NT2/D1 (cell line): ENCODE data around the gene NPDC1.

ENCODE experiments used
- DNase-seq: peaks from one replicate; pipeline ENCODE4 v3.0.0-alpha.2; 2011; ENCODE audit warnings: low read depth, low spot score
- H3K27me3 ChIP-seq: 2 replicates; pipeline ENCODE4 v1.6.0; 2011; ENCODE audit warnings: mild to moderate bottlenecking; ENCODE audit not compliant: insufficient read length, insufficient read depth
- H3K36me3 ChIP-seq: 2 replicates; pipeline ENCODE4 v1.6.1; 2011; ENCODE audit warnings: mild to moderate bottlenecking, low read length, mixed read lengths; ENCODE audit not compliant: insufficient read depth, insufficient read length
- H3K4me1 ChIP-seq: 2 replicates; pipeline ENCODE4 v1.5.1; 2011; ENCODE audit not compliant: insufficient read depth, insufficient read length
- H3K4me3 ChIP-seq: 2 replicates; pipeline ENCODE4 v1.5.1; 2011; ENCODE audit warnings: low read depth; ENCODE audit not compliant: insufficient read length
- H3K9ac ChIP-seq: 2 replicates; pipeline ENCODE4 v1.6.0; 2011; ENCODE audit warnings: low read depth; ENCODE audit not compliant: insufficient read length
- H3K9me3 ChIP-seq: 2 replicates; pipeline ENCODE4 v1.5.1; 2011; ENCODE audit warnings: mild to moderate bottlenecking, low read length; ENCODE audit not compliant: insufficient read depth
- SUZ12 ChIP-seq: IDR thresholded peaks from 2 replicates; pipeline ENCODE4 v1.6.1; 2011; ENCODE audit not compliant: insufficient read length, insufficient read depth; ENCODE audit errors: extremely low read depth
- YY1 ChIP-seq: IDR thresholded peaks from 2 replicates; pipeline ENCODE4 v1.6.1; 2011; ENCODE audit not compliant: insufficient read length, insufficient read depth
- ZNF274 ChIP-seq: IDR thresholded peaks from 2 replicates; pipeline ENCODE4 v1.6.1; 2011; ENCODE audit warnings: mild to moderate bottlenecking, low read depth, low read length

NPDC1 gene

DNA sequence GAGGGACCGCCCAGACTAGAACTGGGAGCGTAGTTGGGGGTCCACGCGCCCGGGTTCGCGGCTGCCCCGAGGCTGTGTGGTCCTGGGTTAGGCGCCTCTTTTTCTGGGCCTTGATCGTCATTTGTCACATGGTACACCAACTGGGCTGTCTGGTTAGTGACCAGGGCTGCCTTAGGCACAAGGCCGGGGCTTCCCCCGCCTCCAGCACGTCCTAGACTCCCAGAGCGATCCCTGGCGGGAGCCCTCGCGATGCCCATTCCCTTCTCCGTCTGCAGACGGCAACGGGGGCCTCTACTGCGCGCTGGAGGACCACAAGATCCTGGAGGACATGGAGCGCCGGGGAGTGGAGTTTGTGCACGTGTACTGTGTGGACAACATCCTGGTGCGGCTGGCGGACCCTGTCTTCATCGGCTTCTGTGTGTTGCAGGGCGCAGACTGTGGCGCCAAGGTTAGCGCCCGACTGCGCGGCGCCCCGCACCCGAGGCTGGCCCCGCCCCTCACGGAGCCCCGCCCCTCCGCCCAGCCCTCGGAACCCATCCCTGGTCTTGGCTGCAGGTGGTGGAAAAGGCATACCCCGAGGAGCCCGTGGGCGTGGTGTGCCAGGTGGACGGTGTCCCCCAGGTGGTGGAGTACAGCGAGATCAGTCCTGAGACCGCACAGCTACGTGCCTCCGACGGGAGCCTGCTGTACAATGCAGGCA is 32.9 kb upstream of the NPDC1 start:
- DNase-seq = no peak
- H3K36me3 ChIP-seq = peaks cover 36% of the 10 kb centered on the region
- H3K4me1 ChIP-seq = peaks cover 26% of the 10 kb centered on the region
- no peak overlapping the region for H3K9ac ChIP-seq
- H3K4me3 ChIP-seq = peak overlapping the region; percentile 78
- TF ChIP-seq YY1 = no peak
- TF ChIP-seq ZNF274 = no peak
- TF ChIP-seq SUZ12 = no peak
- no peaks in the 10 kb centered on the region for H3K9me3 ChIP-seq
- H3K27me3 ChIP-seq = peaks cover 10% of the 10 kb centered on the region

DNA sequence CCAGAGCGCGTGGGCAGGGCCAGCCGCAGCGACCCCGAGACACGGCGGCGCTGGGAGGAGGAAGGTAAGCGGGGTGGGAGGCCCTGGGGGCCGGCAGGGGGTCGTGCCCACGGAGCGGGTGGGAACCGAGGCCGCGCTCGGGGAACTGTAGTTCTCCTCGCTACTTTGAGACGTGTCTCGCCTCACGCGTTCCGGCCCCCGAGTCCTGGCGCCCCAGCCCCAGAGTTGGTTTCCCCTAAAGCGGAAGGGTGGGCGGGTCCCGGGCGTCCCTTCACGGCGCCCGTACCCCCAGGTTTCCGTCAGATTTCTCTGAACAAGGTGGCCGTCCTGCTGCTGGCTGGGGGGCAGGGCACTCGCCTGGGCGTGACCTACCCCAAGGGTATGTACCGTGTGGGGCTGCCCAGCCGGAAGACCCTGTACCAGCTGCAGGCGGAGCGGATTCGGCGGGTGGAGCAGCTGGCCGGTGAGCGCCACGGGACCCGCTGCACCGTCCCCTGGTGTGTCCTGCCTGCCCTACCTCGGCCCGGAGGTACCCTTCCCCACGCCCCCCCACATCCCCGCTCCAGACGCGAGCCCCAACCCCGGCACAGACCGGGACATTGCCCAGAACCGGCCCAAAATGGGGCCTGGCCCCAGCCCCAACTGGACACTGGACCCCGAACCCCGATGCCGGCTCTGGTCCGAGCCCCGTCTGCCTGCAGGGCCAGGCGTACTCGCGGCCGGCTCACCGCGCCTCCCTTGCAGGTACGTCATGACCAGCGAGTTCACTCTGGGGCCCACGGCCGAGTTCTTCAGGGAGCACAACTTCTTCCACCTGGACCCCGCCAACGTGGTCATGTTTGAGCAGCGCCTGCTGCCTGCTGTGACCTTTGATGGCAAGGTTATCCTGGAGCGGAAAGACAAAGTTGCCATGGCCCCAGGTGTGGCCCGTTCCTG is 32.0 kb upstream of the NPDC1 start:
- H3K4me3 ChIP-seq = peak overlapping the region; percentile 78
- no peak for DNase-seq
- H3K4me1 ChIP-seq = peaks cover 19% of the 10 kb centered on the region
- H3K9ac ChIP-seq = peak overlapping the region; percentile 90
- H3K36me3 ChIP-seq = peaks cover 35% of the 10 kb centered on the region
- no peaks in the 10 kb centered on the region for H3K9me3 ChIP-seq
- peaks cover 12% of the 10 kb centered on the region for H3K27me3 ChIP-seq
- no peak for TF ChIP-seq YY1

DNA sequence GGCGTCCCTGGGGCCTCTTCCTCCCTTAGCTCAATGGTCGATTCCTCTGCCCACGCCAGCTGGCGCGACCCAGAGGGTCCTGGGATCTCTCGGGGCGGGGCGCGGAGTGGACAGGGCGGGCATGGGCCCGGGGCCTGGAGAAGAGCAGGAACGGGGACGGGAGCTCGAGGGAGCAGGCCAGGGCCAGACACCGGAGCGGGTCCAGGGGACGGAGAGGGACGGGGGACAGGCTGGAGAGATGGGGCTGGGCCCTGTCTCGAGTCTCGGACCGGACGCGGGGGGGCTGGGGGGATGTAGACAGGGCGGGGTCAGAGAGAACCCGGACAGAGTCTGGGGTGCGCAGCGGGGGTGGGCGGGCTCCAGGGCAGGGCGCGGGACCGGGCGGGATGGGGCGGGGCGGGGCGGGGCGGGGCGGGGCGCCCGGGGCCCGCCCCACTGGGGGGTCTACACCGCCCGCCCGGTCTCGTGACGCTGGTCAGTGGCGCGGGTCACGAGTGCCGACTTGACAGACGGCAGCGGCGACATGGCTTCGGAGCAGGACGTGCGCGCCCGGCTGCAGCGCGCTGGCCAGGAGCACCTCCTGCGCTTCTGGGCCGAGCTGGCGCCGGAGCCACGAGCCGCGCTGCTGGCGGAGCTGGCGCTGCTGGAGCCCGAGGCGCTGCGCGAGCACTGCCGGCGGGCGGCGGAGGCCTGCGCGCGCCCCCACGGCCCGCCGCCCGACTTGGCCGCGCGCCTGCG is 31.2 kb upstream of the NPDC1 start, which contains the start of gene UAP1L1:
TSS of gene UAP1L1 (plus strand) at position 508 of the 738 bp plus-strand sequence. CDS start at position 524, 16 bp downstream.
- TF ChIP-seq SUZ12 = no peak
- TF ChIP-seq YY1 = no peak
- TF ChIP-seq ZNF274 = no peak
- no peak for DNase-seq
- Histone ChIP-seq H3K4me1 (peaks cover 12% of the 10 kb centered on the region), H3K9me3 (no peaks in the 10 kb centered on the region), H3K4me3 (peak within 1 kb of the TSS; percentile 78), H3K36me3 (peaks cover 26% of the 10 kb centered on the region), H3K27me3 (peaks cover 12% of the 10 kb centered on the region), H3K9ac (peak within 1 kb of the TSS; percentile 90)

DNA sequence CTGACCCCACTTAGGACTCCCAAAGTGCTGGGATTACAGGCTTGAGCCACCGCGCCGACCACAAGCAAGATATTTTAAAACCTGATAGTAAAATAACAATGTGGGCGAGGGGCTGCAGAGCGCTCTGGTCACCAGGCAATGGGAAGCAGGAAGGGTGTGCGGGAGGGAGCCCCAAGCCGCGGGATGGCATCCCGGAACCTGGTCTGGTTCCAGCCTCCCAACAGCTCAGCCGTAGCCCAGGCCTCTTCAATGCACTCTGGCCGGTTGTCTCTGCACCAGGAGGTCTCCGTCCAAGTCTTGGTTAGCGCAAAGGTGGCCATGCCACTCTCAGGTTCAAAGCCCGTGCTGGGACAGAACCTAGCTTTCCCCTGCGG is 30.6 kb upstream of the NPDC1 start:
- Histone ChIP-seq H3K4me3 (peak overlapping the region; percentile 22), H3K9ac (peak overlapping the region; percentile 79), H3K36me3 (peaks cover 20% of the 10 kb centered on the region), H3K9me3 (no peaks in the 10 kb centered on the region), H3K4me1 (peaks cover 12% of the 10 kb centered on the region), H3K27me3 (peaks cover 12% of the 10 kb centered on the region)
- TF ChIP-seq ZNF274 (no peak), SUZ12 (no peak), YY1 (no peak)
- no peak for DNase-seq

DNA sequence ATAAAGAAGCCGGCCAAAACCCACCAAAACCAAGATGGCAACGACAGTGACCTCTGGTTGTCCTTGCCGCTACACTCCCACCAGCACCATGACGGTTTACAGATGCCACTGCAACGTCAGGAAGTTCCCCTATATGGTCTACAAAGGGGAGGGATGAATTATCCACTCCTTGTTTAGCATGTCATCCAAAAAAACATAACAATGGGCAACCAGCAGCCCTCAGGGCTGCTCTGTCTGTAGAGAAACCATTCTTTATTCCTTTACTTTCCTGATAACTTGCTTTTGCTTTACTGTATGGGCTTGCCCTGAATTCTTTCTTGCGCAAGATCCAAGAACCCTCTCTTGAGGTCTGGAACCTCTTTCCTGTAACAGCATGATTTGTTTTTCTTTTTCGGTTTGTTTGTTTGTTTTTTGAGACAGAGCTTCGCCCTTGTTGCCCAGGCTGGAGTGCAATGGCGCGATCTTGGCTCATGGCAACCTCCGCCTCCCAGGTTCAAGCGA is 29.3 kb upstream of the NPDC1 start:
- no peak overlapping the region for H3K9ac ChIP-seq
- DNase-seq = no peak
- peaks cover 12% of the 10 kb centered on the region for H3K27me3 ChIP-seq
- H3K4me1 ChIP-seq = peaks cover 20% of the 10 kb centered on the region
- H3K9me3 ChIP-seq = no peaks in the 10 kb centered on the region
- TF ChIP-seq ZNF274 = no peak
- no peak for TF ChIP-seq SUZ12
- peak; percentile 26 for TF ChIP-seq YY1
- no peak overlapping the region for H3K4me3 ChIP-seq
- peaks cover 13% of the 10 kb centered on the region for H3K36me3 ChIP-seq

DNA sequence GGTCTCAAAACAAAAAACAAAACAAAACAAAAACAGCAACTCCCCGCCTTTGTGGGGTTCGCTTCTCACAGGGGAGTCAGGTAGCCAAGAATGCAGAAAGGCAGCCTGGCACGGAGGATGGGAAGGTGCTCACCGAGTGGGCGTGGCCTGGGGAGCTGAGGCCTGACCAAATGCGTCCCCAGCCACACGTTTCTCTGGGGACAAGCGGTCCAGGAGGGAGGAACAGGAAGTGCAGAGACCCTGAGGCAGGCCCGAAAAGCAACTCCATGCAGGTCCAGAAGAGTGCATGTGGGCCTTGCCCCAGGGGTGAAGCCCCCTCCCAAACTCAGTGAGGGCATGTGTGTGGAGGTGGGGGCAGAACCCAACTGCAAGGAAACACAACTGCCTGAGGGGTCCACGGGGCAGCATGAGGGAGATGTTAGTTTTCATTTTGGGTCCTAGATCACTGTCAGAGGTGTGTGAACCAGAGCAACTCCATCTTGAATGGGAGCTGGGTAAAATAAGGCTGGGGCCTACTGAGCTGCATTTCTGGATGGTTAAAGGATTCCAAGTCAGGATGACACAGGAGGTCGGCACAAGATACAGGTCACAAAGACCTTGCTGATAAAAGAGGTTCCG is 28.8 kb upstream of the NPDC1 start:
- no peak for TF ChIP-seq SUZ12
- TF ChIP-seq YY1 = no peak
- TF ChIP-seq ZNF274 = no peak
- Histone ChIP-seq H3K4me3 (no peak overlapping the region), H3K36me3 (peaks cover 7% of the 10 kb centered on the region), H3K9me3 (no peaks in the 10 kb centered on the region), H3K9ac (no peak overlapping the region), H3K27me3 (peaks cover 12% of the 10 kb centered on the region), H3K4me1 (peaks cover 20% of the 10 kb centered on the region)
- no peak for DNase-seq
